Central memory CD8-positive, alpha-beta T cell (primary cell): Measurements from ENCODE around the gene SLC36A1.

ENCODE experiments used
- ATAC-seq: fragments of 150-1000 bp; cut with Tn5 transposase; replicated peaks from 2 replicates; pipeline ENCODE4 v1.10.0; 2022; ENCODE audit warnings: mild to moderate bottlenecking, moderate FRiP score, moderate number of reproducible peaks; ENCODE audit not compliant: poor library complexity, severe bottlenecking; ENCODE audit errors: extremely low read depth
- DNase-seq, 2 donors: peaks; one replicate each; pipeline ENCODE4 v3.0.0; 2021; ENCODE audit warnings: low spot score in 2 of 2
- H3K27ac Mint-ChIP-seq: one replicate; pipeline ENCODE4 v1.8.0; 2022; ENCODE audit warnings: low read depth, mild to moderate bottlenecking, moderate library complexity, mixed read lengths
- H3K27me3 Mint-ChIP-seq: one replicate; pipeline ENCODE4 v1.8.0; 2022; ENCODE audit warnings: mixed read lengths
- H3K36me3 Mint-ChIP-seq: one replicate; pipeline ENCODE4 v1.8.0; 2022; ENCODE audit warnings: mild to moderate bottlenecking, moderate library complexity, mixed read lengths; ENCODE audit not compliant: insufficient read depth
- H3K4me1 Mint-ChIP-seq: one replicate; pipeline ENCODE4 v1.8.0; 2022; ENCODE audit warnings: mixed read lengths
- H3K4me3 Mint-ChIP-seq: one replicate; pipeline ENCODE4 v1.8.0; 2022; ENCODE audit warnings: mild to moderate bottlenecking, moderate library complexity, mixed read lengths
- H3K9me3 Mint-ChIP-seq: one replicate; pipeline ENCODE4 v1.8.0; 2022; ENCODE audit warnings: mixed read lengths

SLC36A1 gene

DNA sequence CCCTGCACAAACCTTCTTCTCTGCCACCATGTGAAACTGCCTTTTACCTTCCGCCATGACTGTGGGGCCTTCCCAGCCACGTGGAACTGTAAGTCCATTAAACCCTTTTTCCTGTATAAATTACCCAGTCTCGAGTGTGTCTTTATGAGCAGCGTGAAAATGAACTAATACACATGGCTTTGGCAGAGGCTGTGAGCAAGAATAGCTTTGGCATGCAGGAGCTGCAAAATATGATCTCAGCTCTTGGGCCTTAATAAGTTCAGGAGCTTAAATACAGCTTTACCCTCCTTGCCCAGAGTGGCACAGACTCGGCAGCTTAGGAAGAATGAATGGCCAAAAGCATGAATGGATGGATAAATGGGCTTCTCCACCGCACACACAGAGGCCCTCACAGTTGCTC lies 15.7 kb upstream of the SLC36A1 start:
- ATAC-seq (no peak), DNase-seq (no peak)
- Mint-ChIP-seq H3K4me1 (no peaks in the 10 kb centered on the region), H3K27me3 (peaks cover 30% of the 10 kb centered on the region), H3K36me3 (no peaks in the 10 kb centered on the region), H3K27ac (no peak overlapping the region), H3K9me3 (no peaks in the 10 kb centered on the region), H3K4me3 (no peak overlapping the region)

DNA sequence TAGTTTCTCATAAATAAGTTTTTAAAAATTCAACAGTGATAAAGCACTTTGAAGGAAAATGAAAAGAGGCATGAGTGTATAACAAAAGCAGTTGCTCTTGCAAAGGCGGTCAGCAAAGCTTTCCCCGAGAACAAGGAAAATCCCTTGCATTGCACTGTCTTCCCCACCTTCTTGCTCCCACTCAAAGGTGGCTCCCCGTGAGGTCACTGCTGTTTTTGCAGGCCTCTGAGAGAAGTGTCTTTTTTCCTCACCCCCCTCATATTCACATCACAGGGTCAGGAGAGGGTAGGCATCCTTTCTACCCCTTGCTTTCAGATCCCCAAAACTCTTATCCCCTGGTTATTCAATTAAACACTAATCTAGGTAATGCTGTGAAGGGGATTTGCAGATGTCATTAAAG lies 15.2 kb upstream of the SLC36A1 start:
- ATAC-seq: no peak
- H3K4me3 Mint-ChIP-seq: no peak overlapping the region
- no peak overlapping the region for H3K27ac Mint-ChIP-seq
- H3K9me3 Mint-ChIP-seq: no peaks in the 10 kb centered on the region
- H3K36me3 Mint-ChIP-seq: no peaks in the 10 kb centered on the region
- no peak for DNase-seq
- peaks cover 30% of the 10 kb centered on the region for H3K27me3 Mint-ChIP-seq
- no peaks in the 10 kb centered on the region for H3K4me1 Mint-ChIP-seq

DNA sequence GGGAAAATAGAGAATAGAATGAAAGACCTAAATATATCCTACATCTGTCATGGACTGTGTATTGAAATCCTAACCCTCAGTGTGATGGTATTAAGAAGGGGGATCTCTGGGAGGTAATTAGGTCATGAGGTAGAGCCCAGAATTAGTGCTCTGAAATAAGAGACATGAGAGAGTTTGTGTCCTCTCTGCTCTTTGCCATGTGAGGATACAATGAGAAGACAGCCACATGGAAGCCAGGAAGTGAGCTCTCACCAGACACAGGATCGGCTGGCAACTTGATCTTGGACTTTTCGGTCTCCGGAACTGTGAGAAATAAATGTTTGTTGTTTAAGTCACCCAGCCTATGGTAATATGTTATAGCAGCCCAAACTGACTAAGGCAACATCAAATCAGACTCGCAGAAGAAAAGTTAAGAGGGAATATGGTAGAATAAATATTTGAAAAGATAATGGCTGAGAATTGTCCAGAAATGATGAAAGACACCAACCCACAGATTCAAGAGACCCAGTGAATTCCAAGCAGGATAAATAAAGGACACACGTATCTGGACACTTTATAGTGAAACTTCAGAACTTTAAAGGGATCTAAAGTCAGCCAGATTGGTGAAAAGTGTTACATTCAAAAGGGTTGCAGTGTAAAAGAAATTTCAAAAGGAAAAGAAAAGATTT lies 12.7 kb upstream of the SLC36A1 start:
- H3K36me3 Mint-ChIP-seq: no peaks in the 10 kb centered on the region
- H3K27ac Mint-ChIP-seq: no peak overlapping the region
- peaks cover 4% of the 10 kb centered on the region for H3K9me3 Mint-ChIP-seq
- DNase-seq (no peak), ATAC-seq (no peak)
- peaks cover 50% of the 10 kb centered on the region for H3K27me3 Mint-ChIP-seq
- no peak overlapping the region for H3K4me3 Mint-ChIP-seq
- no peaks in the 10 kb centered on the region for H3K4me1 Mint-ChIP-seq

DNA sequence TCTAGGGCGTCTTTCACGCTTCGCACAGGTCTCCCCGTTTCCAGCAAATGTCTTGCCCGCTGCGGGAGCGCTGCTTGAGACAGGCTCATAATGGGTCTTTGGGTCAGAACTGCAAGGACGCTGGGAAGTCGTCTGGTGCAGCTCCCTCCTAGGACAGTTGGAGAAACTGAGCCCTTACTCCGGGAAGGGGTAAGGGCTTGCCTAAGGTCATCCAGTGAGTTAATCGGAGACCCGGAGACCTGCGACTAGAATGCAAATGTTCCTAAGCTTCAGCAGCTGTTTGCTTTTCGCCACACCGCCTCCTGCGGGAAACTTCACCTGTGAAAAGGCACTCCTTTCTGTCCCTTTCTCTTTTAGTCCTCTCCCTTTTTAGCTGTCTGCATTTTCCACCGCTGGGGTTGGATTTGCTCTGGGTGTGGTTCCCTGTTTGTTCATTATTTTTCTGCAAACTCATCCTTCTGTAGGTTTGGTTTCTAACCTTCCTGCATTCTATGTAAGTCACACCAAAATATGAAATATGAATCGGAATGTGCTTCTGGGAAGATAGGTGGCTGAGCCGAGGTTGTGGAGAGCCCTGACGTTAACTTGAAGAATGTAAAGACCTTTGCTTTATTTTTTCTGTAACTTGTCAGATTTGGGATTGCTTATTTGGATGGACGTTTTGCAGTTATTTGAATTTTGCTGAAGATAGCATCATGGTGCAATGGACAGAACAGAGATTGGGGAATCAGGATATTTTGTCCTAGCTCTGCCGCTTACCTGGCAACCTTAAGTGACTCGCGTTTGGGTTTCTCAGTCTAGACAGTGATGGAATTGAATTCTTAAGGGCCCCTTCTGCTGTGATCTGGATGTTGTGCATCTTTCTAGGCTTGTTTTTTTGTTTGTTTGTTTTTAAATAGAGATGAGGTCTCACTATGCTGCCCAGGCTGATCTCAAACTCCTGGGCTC lies 909 bp downstream of the SLC36A1 start:
- Mint-ChIP-seq H3K36me3 (peaks cover 4% of the 10 kb centered on the region), H3K27ac (peak overlapping the region; percentile 95), H3K9me3 (no peaks in the 10 kb centered on the region), H3K27me3 (peaks cover 26% of the 10 kb centered on the region), H3K4me3 (peak overlapping the region; percentile 94), H3K4me1 (peaks cover 28% of the 10 kb centered on the region)
- peak; percentile 11 for ATAC-seq
- no peak for DNase-seq

- Mint-ChIP-seq H3K27me3 (peaks cover 17% of the 10 kb centered on the region), H3K4me3 (peak overlapping the region; percentile 94), H3K4me1 (peaks cover 28% of the 10 kb centered on the region), H3K36me3 (peaks cover 4% of the 10 kb centered on the region), H3K9me3 (no peaks in the 10 kb centered on the region), H3K27ac (peak overlapping the region; percentile 20)
- ATAC-seq (no peak), DNase-seq (no peak)
Observed at GRCh38 chr5:151449297-151449696, 1.9 kb downstream of the SLC36A1 start.

- Mint-ChIP-seq H3K27ac (no peak overlapping the region), H3K4me1 (peaks cover 28% of the 10 kb centered on the region), H3K27me3 (peaks cover 16% of the 10 kb centered on the region), H3K9me3 (no peaks in the 10 kb centered on the region), H3K36me3 (peaks cover 4% of the 10 kb centered on the region), H3K4me3 (no peak overlapping the region)
- ATAC-seq (no peak), DNase-seq (no peak)
Observed at GRCh38 chr5:151449839-151450238, 2.4 kb downstream of the SLC36A1 start.

DNA sequence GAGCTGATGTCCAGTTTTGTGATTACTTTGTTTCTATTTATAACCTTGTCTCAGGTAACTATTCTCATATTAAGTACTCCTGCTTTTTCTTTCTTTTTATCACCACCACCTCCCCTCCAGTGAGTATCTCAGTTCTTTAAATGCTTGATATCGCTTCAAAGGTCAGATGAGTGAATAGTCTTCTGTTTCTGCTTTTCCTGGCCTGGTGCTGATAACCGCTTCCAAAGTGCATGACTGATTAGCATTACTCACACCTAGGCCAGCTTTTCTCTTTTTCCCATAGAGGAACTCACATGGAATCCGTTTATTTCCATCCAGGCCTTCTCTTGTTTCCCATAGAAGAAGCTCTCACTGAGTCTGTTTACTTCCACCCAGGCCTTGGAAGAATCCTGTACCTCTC lies 3.2 kb downstream of the SLC36A1 start:
- Mint-ChIP-seq H3K4me1 (peaks cover 28% of the 10 kb centered on the region), H3K4me3 (no peak overlapping the region), H3K36me3 (peaks cover 4% of the 10 kb centered on the region), H3K27me3 (peaks cover 8% of the 10 kb centered on the region), H3K27ac (no peak overlapping the region), H3K9me3 (no peaks in the 10 kb centered on the region)
- no peak for ATAC-seq
- DNase-seq: no peak

DNA sequence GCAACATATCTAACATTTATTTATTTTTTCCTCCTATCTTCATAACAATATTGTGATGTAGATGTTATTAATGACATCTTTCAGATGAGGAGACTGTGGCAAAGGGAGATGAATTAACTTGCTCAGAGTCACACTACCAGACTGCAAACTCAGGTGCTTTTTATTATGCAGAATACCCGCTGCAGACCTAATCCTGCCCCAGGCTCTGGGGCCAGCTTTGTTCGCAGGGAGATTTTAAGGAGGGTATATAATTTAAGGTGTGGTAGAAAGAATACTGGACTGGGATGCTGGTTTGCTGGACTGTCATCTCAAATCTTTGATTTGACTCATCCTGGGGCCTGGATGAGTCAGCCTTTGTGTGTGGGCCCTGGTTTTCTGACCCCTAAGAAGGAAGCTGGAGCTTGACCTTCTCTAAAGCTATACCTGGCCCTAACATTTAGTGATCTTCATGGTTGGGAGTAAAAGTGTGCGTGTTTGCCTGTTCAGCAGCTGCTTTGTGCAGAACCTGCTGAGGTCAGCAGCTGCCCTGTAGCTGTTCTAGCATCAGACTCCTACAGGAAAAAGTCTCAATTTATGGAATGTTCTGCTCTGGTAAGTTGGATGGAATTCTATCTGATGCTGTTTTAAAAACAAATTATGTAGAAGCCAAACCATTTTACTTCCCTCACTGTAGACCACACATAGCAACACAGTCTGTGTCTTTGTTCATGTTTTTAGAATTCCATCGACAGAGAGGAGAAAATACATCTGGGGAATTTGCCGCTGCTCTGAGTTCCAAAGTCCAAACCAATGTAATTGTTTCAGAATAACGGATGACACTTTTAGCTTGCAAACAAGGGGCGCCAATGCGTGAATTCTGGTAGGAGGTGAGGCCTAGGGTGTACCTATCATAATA lies 4.5 kb downstream of the SLC36A1 start:
- Mint-ChIP-seq H3K27ac (no peak overlapping the region), H3K4me3 (no peak overlapping the region), H3K9me3 (no peaks in the 10 kb centered on the region), H3K36me3 (peaks cover 4% of the 10 kb centered on the region), H3K4me1 (peaks cover 28% of the 10 kb centered on the region), H3K27me3 (no peaks in the 10 kb centered on the region)
- DNase-seq: no peak
- ATAC-seq: no peak

DNA sequence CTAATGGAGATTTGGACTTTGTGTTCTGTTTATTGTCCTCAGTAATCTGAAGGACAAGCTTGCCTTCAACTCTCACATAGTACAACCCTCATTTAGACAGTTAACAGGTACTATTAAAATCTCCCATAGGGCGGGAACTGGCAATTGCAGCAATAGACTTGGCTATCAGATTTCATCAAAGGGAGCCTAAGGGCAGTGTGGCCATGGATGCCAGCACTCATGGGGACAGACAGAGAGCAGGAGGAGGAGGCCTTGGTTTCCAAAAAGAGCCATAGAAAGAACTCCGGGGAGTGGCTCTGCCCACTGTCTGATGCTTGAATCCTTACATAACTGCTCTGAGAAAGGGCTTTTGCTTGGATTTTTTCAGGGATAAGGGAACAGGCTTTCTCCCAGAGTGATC lies 6.8 kb downstream of the SLC36A1 start:
- Mint-ChIP-seq H3K4me3 (no peak overlapping the region), H3K27ac (no peak overlapping the region), H3K4me1 (peaks cover 7% of the 10 kb centered on the region), H3K36me3 (peaks cover 3% of the 10 kb centered on the region), H3K27me3 (no peaks in the 10 kb centered on the region), H3K9me3 (no peaks in the 10 kb centered on the region)
- ATAC-seq (no peak), DNase-seq (no peak)

- Mint-ChIP-seq H3K9me3 (no peaks in the 10 kb centered on the region), H3K36me3 (peaks cover 8% of the 10 kb centered on the region), H3K27me3 (no peaks in the 10 kb centered on the region), H3K4me3 (no peak overlapping the region), H3K27ac (no peak overlapping the region), H3K4me1 (peaks cover under 1% of the 10 kb centered on the region)
- ATAC-seq (no peak), DNase-seq (no peak)
Observed at GRCh38 chr5:151454889-151455288, 7.5 kb downstream of the SLC36A1 start.

DNA sequence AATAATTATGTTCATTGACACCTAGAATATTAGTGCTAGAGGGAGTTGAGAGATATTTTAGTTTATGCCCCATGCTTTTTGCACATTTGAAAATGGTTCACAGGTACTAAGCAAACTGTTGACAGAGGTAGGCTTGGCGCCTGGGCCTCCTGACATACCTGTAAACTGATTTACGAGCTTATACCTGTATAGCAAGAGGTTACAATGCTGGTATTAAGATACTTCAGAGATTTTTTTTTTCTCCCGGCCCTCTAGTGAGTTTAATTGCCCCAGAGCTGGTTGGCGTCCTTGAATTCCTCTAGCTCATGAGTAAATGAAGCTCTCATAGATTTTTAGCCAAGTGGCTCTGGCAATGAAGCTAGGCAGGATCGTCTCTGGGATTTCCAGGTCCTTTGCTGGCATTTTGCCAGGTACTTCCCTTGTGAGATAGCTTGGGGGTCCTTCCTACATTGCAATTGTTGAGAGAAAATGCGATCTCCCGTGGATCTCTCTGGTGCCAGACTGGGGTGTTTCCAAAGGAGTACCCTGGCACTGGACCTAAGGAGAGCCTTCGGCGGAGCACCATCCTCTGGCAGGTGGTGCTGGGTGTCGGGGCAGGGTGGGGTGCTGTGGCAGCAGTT lies 9.0 kb downstream of the SLC36A1 start:
- no peak for ATAC-seq
- Mint-ChIP-seq H3K27me3 (no peaks in the 10 kb centered on the region), H3K4me3 (no peak overlapping the region), H3K9me3 (no peaks in the 10 kb centered on the region), H3K27ac (no peak overlapping the region), H3K36me3 (peaks cover 11% of the 10 kb centered on the region), H3K4me1 (no peaks in the 10 kb centered on the region)
- DNase-seq: no peak

GRCh38 chr5:151458314-151458713 lies 10.9 kb downstream of the SLC36A1 start:
- no peaks in the 10 kb centered on the region for H3K27me3 Mint-ChIP-seq
- DNase-seq (no peak), ATAC-seq (no peak)
- H3K4me3 Mint-ChIP-seq: no peak overlapping the region
- H3K36me3 Mint-ChIP-seq: peaks cover 11% of the 10 kb centered on the region
- H3K9me3 Mint-ChIP-seq: no peaks in the 10 kb centered on the region
- H3K4me1 Mint-ChIP-seq: no peaks in the 10 kb centered on the region
- H3K27ac Mint-ChIP-seq: no peak overlapping the region
